ENCODE data around the gene TSPAN9. TPM values are rescaled to one million over a fixed set of nuclear protein-coding genes. Genes with fewer than 3 reads are reported as not detected.

TSPAN9 gene
- total RNA-seq, 1 experiment from 2014 or later: 11.0 TPM

- peak; percentile 79 for DNase-seq (ENCODE audit: low read depth)
- in situ Hi-C loops (cut with HindIII; ENCODE audit: low pct_unique_long_range_greater_than_20kb, low sequenced_read_pairs): no loop called here
These were observed 182.8 kb downstream of the TSPAN9 start for GRCh38 chr12:3259973-3260372.

GRCh38 chr12:3261782-3262359 is 184.7 kb downstream of the TSPAN9 start:
- in situ Hi-C loops (cut with HindIII; ENCODE audit: low pct_unique_long_range_greater_than_20kb, low sequenced_read_pairs): no loop called here
- DNase-seq (ENCODE audit: low read depth): no peak

- no peak for DNase-seq (ENCODE audit: low read depth)
- in situ Hi-C loops (cut with HindIII; ENCODE audit: low pct_unique_long_range_greater_than_20kb, low sequenced_read_pairs): no loop called here
These were observed 185.3 kb downstream of the TSPAN9 start for GRCh38 chr12:3262470-3262869.

GRCh38 chr12:3263282-3263681 is 186.1 kb downstream of the TSPAN9 start:
- DNase-seq (ENCODE audit: low read depth): no peak
- in situ Hi-C loops (cut with HindIII; ENCODE audit: low pct_unique_long_range_greater_than_20kb, low sequenced_read_pairs): no loop called here

GRCh38 chr12:3263939-3264922 is 187.1 kb downstream of the TSPAN9 start:
- DNase-seq (ENCODE audit: low read depth): no peak
- in situ Hi-C loops (cut with HindIII; ENCODE audit: low pct_unique_long_range_greater_than_20kb, low sequenced_read_pairs): no loop called here

GRCh38 chr12:3265406-3265805 is 188.2 kb downstream of the TSPAN9 start:
- in situ Hi-C loops (cut with HindIII; ENCODE audit: low pct_unique_long_range_greater_than_20kb, low sequenced_read_pairs): no loop called here

GRCh38 chr12:3266638-3267037 is 189.5 kb downstream of the TSPAN9 start:
- in situ Hi-C loops (cut with HindIII; ENCODE audit: low pct_unique_long_range_greater_than_20kb, low sequenced_read_pairs): no loop called here
- DNase-seq (ENCODE audit: low read depth): no peak

More at GRCh38 chr12:3265406-3265805, 188.2 kb downstream of the TSPAN9 start:
- DNase-seq (ENCODE audit: low read depth): no peak

- no peak for DNase-seq (ENCODE audit: low read depth)
- in situ Hi-C loops (cut with HindIII; ENCODE audit: low pct_unique_long_range_greater_than_20kb, low sequenced_read_pairs): no loop called here
These were observed 190.5 kb downstream of the TSPAN9 start for GRCh38 chr12:3267690-3268089.

- in situ Hi-C loops (cut with HindIII; ENCODE audit: low pct_unique_long_range_greater_than_20kb, low sequenced_read_pairs): no loop called here
- no peak for DNase-seq (ENCODE audit: low read depth)
These were observed 192.4 kb downstream of the TSPAN9 start for GRCh38 chr12:3269594-3269993.

- in situ Hi-C loops (cut with HindIII; ENCODE audit: low pct_unique_long_range_greater_than_20kb, low sequenced_read_pairs): no loop called here
- no peak for DNase-seq (ENCODE audit: low read depth)
These were observed 194.0 kb downstream of the TSPAN9 start for GRCh38 chr12:3271146-3271545.

- in situ Hi-C loops (cut with HindIII; ENCODE audit: low pct_unique_long_range_greater_than_20kb, low sequenced_read_pairs): no loop called here
These were observed 194.5 kb downstream of the TSPAN9 start for GRCh38 chr12:3271639-3272038.

GRCh38 chr12:3272958-3273357 is 195.8 kb downstream of the TSPAN9 start:
- no peak for DNase-seq (ENCODE audit: low read depth)
- in situ Hi-C loops (cut with HindIII; ENCODE audit: low pct_unique_long_range_greater_than_20kb, low sequenced_read_pairs): no loop called here

More at GRCh38 chr12:3271639-3272038, 194.5 kb downstream of the TSPAN9 start:
- DNase-seq (ENCODE audit: low read depth): no peak

- in situ Hi-C loops (cut with HindIII; ENCODE audit: low pct_unique_long_range_greater_than_20kb, low sequenced_read_pairs): no loop called here
- DNase-seq (ENCODE audit: low read depth): no peak
These were observed 196.3 kb downstream of the TSPAN9 start for GRCh38 chr12:3273409-3273853.

- in situ Hi-C loops (cut with HindIII; ENCODE audit: low pct_unique_long_range_greater_than_20kb, low sequenced_read_pairs): no loop called here
- DNase-seq (ENCODE audit: low read depth): no peak
These were observed 197.5 kb downstream of the TSPAN9 start for GRCh38 chr12:3274664-3275063.

GRCh38 chr12:3275171-3276041 is 198.2 kb downstream of the TSPAN9 start:
- in situ Hi-C loops (cut with HindIII; ENCODE audit: low pct_unique_long_range_greater_than_20kb, low sequenced_read_pairs): no loop called here
- DNase-seq (ENCODE audit: low read depth): peak; percentile 17

- in situ Hi-C loops (cut with HindIII; ENCODE audit: low pct_unique_long_range_greater_than_20kb, low sequenced_read_pairs): no loop called here
- no peak for DNase-seq (ENCODE audit: low read depth)
These were observed 199.0 kb downstream of the TSPAN9 start for GRCh38 chr12:3276226-3276625.

GRCh38 chr12:3277306-3277943 is 200.2 kb downstream of the TSPAN9 start:
- DNase-seq (ENCODE audit: low read depth): no peak
- in situ Hi-C loops (cut with HindIII; ENCODE audit: low pct_unique_long_range_greater_than_20kb, low sequenced_read_pairs): no loop called here
